Psoas muscle (tissue), 8 donors: ENCODE data around the gene TMEM14A. TPM values are rescaled to one million over a fixed set of nuclear protein-coding genes. Genes with fewer than 3 reads are reported as not detected.

Experiments used
- ATAC-seq, 4 donors: fragments of 200-7000 bp; cut with Tn5 transposase; one replicate each; pipeline ENCODE4 v1.9.1; 2020; ENCODE audit warnings: moderate library complexity in 3 of 4, mild to moderate bottlenecking in 2 of 4
- DNase-seq, 2 donors: peaks; one replicate each; pipeline ENCODE4 v3.0.0-alpha.2; 2020
- H3K27ac ChIP-seq: fragments of 200-600 bp; one replicate; pipeline ENCODE4 v1.8.0; 2022
- H3K27me3 ChIP-seq, 3 donors: fragments of 200-600 bp in 1 of 3; one replicate each; pipeline versions ENCODE4 v1.6.1 to v1.8.0; 2013 to 2022; ENCODE audit warnings: low read length in 2 of 3, mild to moderate bottlenecking in 2 of 3, moderate library complexity in 1 of 3; ENCODE audit not compliant: insufficient read depth in 3 of 3
- H3K36me3 ChIP-seq, 2 donors: fragments of 200-600 bp in 1 of 2; one replicate each; pipeline versions ENCODE4 v1.6.1 to v1.8.0; 2013 to 2022; ENCODE audit warnings: low read depth in 1 of 2, mild to moderate bottlenecking in 1 of 2, moderate library complexity in 1 of 2; ENCODE audit not compliant: insufficient read depth in 1 of 2
- H3K4me1 ChIP-seq: fragments of 200-600 bp; one replicate; pipeline ENCODE4 v1.8.0; 2022
- H3K4me3 ChIP-seq: fragments of 200-600 bp; one replicate; pipeline ENCODE4 v1.8.0; 2022; ENCODE audit warnings: mild to moderate bottlenecking
- H3K9me3 ChIP-seq: fragments of 200-600 bp; one replicate; pipeline ENCODE4 v1.8.0; 2022
- CTCF ChIP-seq: fragments of 200-600 bp; IDR thresholded peaks from one replicate; pipeline ENCODE4 v1.8.0; 2022; ENCODE audit warnings: antibody characterized with exemption
- WGBS, 3 donors: extraction: QIAGEN DNeasy Blood & Tissue Kit; methylation state at CpG; one replicate each; pipeline versions ENCODE4 v1.1.6 to v1.1.7; 2013; 5-methylcytosine and 5-hydroxymethylcytosine counted together
- intact Hi-C, 2 donors: fragments of 100-400 bp; cut with DNase I; formaldehyde crosslinking; loops; one replicate each; pipeline versions ENCODE4 v1.11.0 to v1.14.2; 2022
- polyA plus RNA-seq, 3 donors: library from polyadenylated mRNA; stranded (reverse); fragments of 200-250 nt; gene quantifications; one replicate each; pipeline ENCODE4 v1.2.3, GENCODE V29; 2013
- total RNA-seq, 4 donors: library from RNA; stranded (reverse); fragmentation: NEBNext Ultra II Directional in 2 of 4; extraction: Animal tissue kit (Norgen Biotek cat#: 25700) in 2 of 4; gene quantifications; one replicate each; pipeline versions ENCODE4 v1.2.1 to v1.2.4, GENCODE V29; 2021 to 2023
- donor health status: healthy with polysubstance abuse.
- donor health status: DM: no; HTN: no; CAD: no; lungs with moderate emphysema.
- donor health status: Bipolar disorder and iron deficiency.
- donor health status: healthy.
- donor health status: DM: yes; HTN: yes; CAD: no.
- donor health status: DM: no; HTN: no; CAD: no.
- donor health status: DM: no; HTN: no; CAD: no.
- donor health status: DM: yes; HTN: yes; CAD: no.

The TMEM14A gene
- total and polyA plus RNA-seq, 7 donors: 1.2 to 3.5 (median 2.7) TPM

GRCh38 chr6:52726741-52727535 lies 56.0 kb downstream of the TMEM14A start:
- ATAC-seq: no peak
- no peaks in the 10 kb centered on the region for H3K4me1 ChIP-seq
- no peak overlapping the region for H3K27ac ChIP-seq
- no peak overlapping the region for H3K4me3 ChIP-seq
- intact Hi-C loops: no loop called here
- H3K9me3 ChIP-seq: no peaks in the 10 kb centered on the region
- no peak for DNase-seq
- H3K27me3 ChIP-seq: no peaks in the 10 kb centered on the region
- no peak for TF ChIP-seq CTCF
- 83 to 88% (median 86%) methylated on average over 15 of the region's 15 CpGs for WGBS, 3 donors
- no peaks in the 10 kb centered on the region for H3K36me3 ChIP-seq

GRCh38 chr6:52727908-52728307 lies 57.0 kb downstream of the TMEM14A start:
- intact Hi-C loops: no loop called here
- H3K9me3 ChIP-seq: no peaks in the 10 kb centered on the region
- no peaks in the 10 kb centered on the region for H3K36me3 ChIP-seq
- no peaks in the 10 kb centered on the region for H3K4me1 ChIP-seq
- H3K4me3 ChIP-seq: no peak overlapping the region
- ATAC-seq (no peak), DNase-seq (no peak)
- no peak overlapping the region for H3K27ac ChIP-seq
- TF ChIP-seq CTCF: no peak
- WGBS, 3 donors: 88 to 96% (median 90%) methylated on average over 2 of the region's 2 CpGs
- H3K27me3 ChIP-seq: no peaks in the 10 kb centered on the region

GRCh38 chr6:52728394-52728793 lies 57.5 kb downstream of the TMEM14A start:
- WGBS, 3 donors: 65 to 70% (median 65%) methylated on average over 3 of the region's 3 CpGs
- H3K36me3 ChIP-seq: no peaks in the 10 kb centered on the region
- no peaks in the 10 kb centered on the region for H3K27me3 ChIP-seq
- no peak overlapping the region for H3K27ac ChIP-seq
- H3K9me3 ChIP-seq: no peaks in the 10 kb centered on the region
- no peaks in the 10 kb centered on the region for H3K4me1 ChIP-seq
- TF ChIP-seq CTCF: no peak
- no peak overlapping the region for H3K4me3 ChIP-seq
- intact Hi-C loops: no loop called here
- ATAC-seq (no peak), DNase-seq (no peak)

- 84 to 94% (median 92%) methylated on average over 1 of the region's 1 CpG for WGBS, 3 donors
- Histone ChIP-seq H3K27me3 (no peaks in the 10 kb centered on the region), H3K36me3 (no peaks in the 10 kb centered on the region), H3K4me1 (no peaks in the 10 kb centered on the region), H3K4me3 (no peak overlapping the region), H3K9me3 (no peaks in the 10 kb centered on the region), H3K27ac (no peak overlapping the region)
- TF ChIP-seq CTCF: no peak
- ATAC-seq (no peak), DNase-seq (no peak)
- intact Hi-C loops: no loop called here
Measured at GRCh38 chr6:52729576-52729975, 58.7 kb downstream of the TMEM14A start.

GRCh38 chr6:52731719-52732118 lies 60.8 kb downstream of the TMEM14A start:
- Histone ChIP-seq H3K4me3 (no peak overlapping the region), H3K27ac (no peak overlapping the region), H3K4me1 (no peaks in the 10 kb centered on the region), H3K27me3 (no peaks in the 10 kb centered on the region), H3K9me3 (no peaks in the 10 kb centered on the region), H3K36me3 (no peaks in the 10 kb centered on the region)
- intact Hi-C loops: no loop called here
- 53 to 70% (median 67%) methylated on average over 6 of the region's 6 CpGs for WGBS, 3 donors
- TF ChIP-seq CTCF: no peak
- DNase-seq (no peak), ATAC-seq (no peak)
